ENCODE measurements around the gene NUP214. TPM values are rescaled to one million over a fixed set of nuclear protein-coding genes. Genes with fewer than 3 reads are reported as not detected.

Gene NUP214
- total RNA-seq, 4 donors from 2014 or later, result 13.2 to 75.8 (median 49.0) TPM

DNA sequence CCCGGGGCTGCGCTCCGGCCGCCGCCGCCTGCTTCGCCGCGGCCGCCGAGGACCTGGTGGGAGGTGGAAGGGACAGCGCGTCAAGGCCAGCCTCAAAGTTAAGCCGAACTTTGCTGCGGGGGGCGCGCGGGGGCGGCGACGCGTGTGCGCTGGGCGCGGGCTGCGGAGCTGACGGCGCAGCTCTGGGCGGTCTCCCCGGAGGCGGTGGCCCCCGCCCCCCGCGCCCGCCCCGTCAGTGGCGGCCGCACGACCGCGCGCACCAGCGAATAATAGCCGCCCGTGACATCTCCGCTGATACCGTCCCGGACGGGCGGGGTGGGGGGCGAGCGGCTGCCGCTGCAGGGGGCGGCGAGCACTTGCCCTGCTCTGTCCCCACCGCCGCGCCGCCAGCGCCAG lies 151.5 kb downstream of the NUP214 start:
- no peaks in the 10 kb centered on the region for H3K36me3 ChIP-seq
- peaks cover 0 to 8% of the 10 kb centered on the region in 2 donors for H3K4me1 ChIP-seq
- DNase-seq, result no peak
- H3K4me3 ChIP-seq, result peak overlapping the region; percentile 26 to 69
- intact Hi-C loops (cut with DNase I; ENCODE audit: low total_unique reads), result no loop called here
- H3K27ac ChIP-seq, result peak overlapping the region in 1 of 2 donors; percentile 76
- H3K9me3 ChIP-seq, result no peaks in the 10 kb centered on the region
- H3K27me3 ChIP-seq, result no peaks in the 10 kb centered on the region
- TF ChIP-seq POLR2A (IDR thresholded peaks at IDR 0.05), result no peak

DNA sequence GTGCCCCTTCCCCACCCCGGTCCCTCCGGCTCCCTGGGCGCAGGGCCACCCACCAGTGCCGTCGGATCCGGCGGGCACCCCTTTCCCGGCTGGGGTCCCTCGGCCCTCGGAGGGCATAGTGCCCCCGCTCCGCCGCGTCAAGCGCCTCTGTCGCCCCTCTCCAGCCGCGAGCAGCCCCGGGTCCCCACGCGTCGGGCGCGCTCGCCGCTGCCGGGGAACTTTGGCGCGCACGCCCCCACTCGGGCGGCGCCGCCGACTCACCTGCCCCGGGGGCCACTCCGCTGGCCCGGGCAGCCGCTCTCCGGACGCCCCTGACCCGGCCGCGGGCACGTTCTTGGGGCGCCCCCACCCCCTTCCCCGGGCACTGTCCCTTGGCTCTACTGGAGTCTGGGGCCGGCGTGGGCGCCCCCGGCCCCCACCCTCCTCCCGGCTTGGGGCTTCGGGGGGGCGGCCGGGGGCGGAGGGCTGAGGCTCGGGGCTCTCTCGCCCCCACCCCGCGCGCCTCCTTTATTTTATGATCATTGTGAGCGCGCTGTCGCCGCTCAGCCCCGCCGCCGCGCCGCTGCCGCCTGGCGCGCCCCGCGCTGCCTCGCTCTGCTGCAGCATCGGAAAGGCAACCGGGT lies 152.0 kb downstream of the NUP214 start:
- peaks cover 0 to 8% of the 10 kb centered on the region in 2 donors for H3K4me1 ChIP-seq
- intact Hi-C loops (cut with DNase I; ENCODE audit: low total_unique reads), result no loop called here
- DNase-seq, result no peak
- no peak for TF ChIP-seq POLR2A (IDR thresholded peaks at IDR 0.05)
- TF ChIP-seq, protein P1, sequence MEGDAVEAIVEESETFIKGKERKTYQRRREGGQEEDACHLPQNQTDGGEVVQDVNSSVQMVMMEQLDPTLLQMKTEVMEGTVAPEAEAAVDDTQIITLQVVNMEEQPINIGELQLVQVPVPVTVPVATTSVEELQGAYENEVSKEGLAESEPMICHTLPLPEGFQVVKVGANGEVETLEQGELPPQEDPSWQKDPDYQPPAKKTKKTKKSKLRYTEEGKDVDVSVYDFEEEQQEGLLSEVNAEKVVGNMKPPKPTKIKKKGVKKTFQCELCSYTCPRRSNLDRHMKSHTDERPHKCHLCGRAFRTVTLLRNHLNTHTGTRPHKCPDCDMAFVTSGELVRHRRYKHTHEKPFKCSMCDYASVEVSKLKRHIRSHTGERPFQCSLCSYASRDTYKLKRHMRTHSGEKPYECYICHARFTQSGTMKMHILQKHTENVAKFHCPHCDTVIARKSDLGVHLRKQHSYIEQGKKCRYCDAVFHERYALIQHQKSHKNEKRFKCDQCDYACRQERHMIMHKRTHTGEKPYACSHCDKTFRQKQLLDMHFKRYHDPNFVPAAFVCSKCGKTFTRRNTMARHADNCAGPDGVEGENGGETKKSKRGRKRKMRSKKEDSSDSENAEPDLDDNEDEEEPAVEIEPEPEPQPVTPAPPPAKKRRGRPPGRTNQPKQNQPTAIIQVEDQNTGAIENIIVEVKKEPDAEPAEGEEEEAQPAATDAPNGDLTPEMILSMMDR (IDR thresholded peaks at IDR 0.05), result no peak
- H3K27ac ChIP-seq, result peak overlapping the region in 1 of 2 donors; percentile 76
- peak overlapping the region; percentile 26 to 69 for H3K4me3 ChIP-seq
- no peaks in the 10 kb centered on the region for H3K36me3 ChIP-seq
- no peaks in the 10 kb centered on the region for H3K27me3 ChIP-seq
- no peaks in the 10 kb centered on the region for H3K9me3 ChIP-seq

DNA sequence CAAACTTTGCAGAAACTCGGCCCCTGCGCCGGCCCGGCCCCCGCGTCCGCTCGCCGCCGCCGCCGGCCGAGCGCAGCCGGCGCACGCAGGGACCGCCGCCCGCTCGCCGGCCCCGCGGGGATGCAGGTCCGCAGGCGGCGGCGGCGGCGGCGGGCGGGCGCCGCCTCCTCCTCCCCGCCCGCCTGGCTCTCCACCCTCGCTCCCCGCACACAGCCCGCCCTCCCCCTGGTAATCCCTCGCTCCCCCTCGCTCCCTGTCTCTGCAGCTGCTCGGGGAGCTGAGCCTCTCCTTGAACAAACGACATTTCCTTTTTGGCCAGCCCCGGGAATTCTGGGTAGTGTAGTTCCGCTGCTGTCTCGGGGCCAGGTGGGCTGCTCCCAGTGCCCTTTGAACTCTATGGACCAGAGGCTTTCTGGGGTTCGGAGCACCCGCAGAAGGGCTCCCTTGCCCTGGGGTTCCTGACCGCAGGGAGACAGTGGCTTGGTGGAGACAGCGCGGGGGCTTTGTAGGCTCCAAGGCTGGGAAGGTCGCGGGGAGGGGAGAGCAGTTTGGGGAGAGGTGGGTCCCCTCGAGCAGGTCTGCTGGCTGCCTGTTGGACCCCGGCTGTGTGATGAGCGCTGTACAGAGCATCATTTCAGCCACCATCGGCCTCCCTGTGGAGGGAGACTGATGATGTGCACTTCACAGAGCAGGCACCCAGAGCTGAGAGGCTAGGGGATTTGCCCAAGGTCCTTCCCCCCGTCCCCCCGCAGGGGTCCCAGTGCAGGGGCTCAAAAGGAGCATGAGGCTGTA lies 152.7 kb downstream of the NUP214 start:
- Histone ChIP-seq H3K4me3 (peak overlapping the region; percentile 26 to 69), H3K9me3 (no peaks in the 10 kb centered on the region), H3K36me3 (no peaks in the 10 kb centered on the region), H3K4me1 (peaks cover 0 to 14% of the 10 kb centered on the region in 2 donors), H3K27ac (peak overlapping the region in 1 of 2 donors; percentile 76), H3K27me3 (no peaks in the 10 kb centered on the region)
- peak; percentile 73 to 80 for DNase-seq
- TF ChIP-seq, protein P1 (IDR thresholded peaks at IDR 0.05), result no peak
- peak in 1 of 2 donors; percentile 8 for TF ChIP-seq POLR2A (IDR thresholded peaks at IDR 0.05)
- intact Hi-C loops (cut with DNase I; ENCODE audit: low total_unique reads), result no loop called here

DNA sequence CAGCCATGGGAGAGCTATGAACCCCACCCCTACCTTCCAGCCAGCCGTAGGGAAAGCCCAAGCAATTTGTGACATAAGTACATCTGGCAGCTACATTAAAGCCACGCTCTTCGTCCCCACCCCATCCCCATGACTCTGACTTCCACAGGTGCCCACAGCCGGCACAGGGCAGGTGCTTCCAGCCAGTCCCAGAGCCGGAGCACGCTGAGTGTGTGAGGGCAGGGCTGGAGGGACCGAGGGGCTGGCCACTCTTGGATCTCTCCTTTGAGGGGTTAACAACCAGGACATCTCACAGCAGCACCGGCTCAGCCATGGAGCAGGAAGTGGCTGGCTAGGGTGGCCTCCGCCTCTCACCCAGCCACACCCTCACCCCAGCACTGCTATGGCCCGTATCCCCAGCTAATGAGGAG lies 153.3 kb downstream of the NUP214 start:
- intact Hi-C loops (cut with DNase I; ENCODE audit: low total_unique reads), result no loop called here
- peaks cover 0 to 16% of the 10 kb centered on the region in 2 donors for H3K4me1 ChIP-seq
- H3K4me3 ChIP-seq, result no peak overlapping the region
- H3K27ac ChIP-seq, result no peak overlapping the region
- H3K36me3 ChIP-seq, result no peaks in the 10 kb centered on the region
- DNase-seq, result no peak
- TF ChIP-seq, protein P1 (IDR thresholded peaks at IDR 0.05), result no peak
- no peak for TF ChIP-seq POLR2A (IDR thresholded peaks at IDR 0.05)
- no peaks in the 10 kb centered on the region for H3K27me3 ChIP-seq
- no peaks in the 10 kb centered on the region for H3K9me3 ChIP-seq

DNA sequence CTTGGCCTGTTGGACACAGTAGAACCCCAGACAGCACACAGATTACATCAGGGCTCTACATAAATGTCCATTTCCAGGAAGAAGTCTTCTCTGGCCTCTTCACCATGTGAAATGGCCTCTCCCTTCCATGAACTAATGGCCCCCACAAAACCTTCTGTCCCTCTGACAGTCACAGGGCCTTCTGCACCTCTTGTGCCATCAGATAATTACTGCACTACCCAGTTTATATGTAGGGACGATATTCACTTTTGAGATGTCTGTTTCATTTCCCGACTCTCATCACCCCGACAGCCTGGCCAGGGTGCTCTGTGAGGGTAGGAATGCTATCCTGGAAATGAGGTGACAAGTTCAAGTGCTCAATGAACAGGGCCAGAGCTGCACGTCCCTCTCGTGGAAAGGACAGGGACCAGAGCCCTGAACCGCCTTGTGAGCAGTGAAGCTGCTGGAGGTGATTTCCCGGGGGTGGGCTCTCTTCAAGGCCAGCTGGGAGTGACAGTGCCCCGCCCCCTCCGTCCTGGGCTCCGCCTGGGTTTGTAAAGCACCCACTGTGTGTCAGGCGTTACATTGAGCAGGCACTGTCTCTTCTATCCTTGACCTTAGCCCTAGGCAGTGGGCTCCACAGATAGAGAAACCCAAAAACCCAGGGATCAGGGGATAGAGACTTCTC lies 153.9 kb downstream of the NUP214 start:
- intact Hi-C loops (cut with DNase I; ENCODE audit: low total_unique reads), result no loop called here
- no peaks in the 10 kb centered on the region for H3K36me3 ChIP-seq
- H3K4me3 ChIP-seq, result no peak overlapping the region
- no peak overlapping the region for H3K27ac ChIP-seq
- no peak for TF ChIP-seq POLR2A (IDR thresholded peaks at IDR 0.05)
- TF ChIP-seq, protein P1 (IDR thresholded peaks at IDR 0.05), result no peak
- no peaks in the 10 kb centered on the region for H3K9me3 ChIP-seq
- no peak for DNase-seq
- peaks cover 0 to 16% of the 10 kb centered on the region in 2 donors for H3K4me1 ChIP-seq
- H3K27me3 ChIP-seq, result no peaks in the 10 kb centered on the region

Measured in uterus (tissue), 4 donors.